Sciatic nerve (tissue), 2 donors: ENCODE data around the gene CLDN5. TPM values are rescaled to one million over a fixed set of nuclear protein-coding genes. Genes with fewer than 3 reads are reported as not detected.

Experiments
- ATAC-seq: fragments of 200-7000 bp; cut with Tn5 transposase; one replicate; pipeline ENCODE4 v1.9.1; 2020; ENCODE audit warnings: mild to moderate bottlenecking, moderate library complexity
- DNase-seq: peaks from one replicate; pipeline ENCODE4 v3.0.0-alpha.2; 2020; ENCODE audit warnings: low spot score
- intact Hi-C: fragments of 100-400 bp; cut with DNase I; formaldehyde crosslinking; loops from one replicate; pipeline ENCODE4 v1.14.2; 2022
- total RNA-seq: library from RNA; stranded (reverse); fragmentation: NEBNext Ultra II Directional; extraction: Animal tissue kit (Norgen Biotek cat#: 25700); gene quantifications from one replicate; pipeline ENCODE4 v1.2.1, GENCODE V29; 2021
- donor health status: DM: no; HTN: no; CAD: no.
- donor health status: DM: no; HTN: no; CAD: no.

Gene CLDN5
- total RNA-seq, 1 donor from 2014 or later: 136 TPM

- no peak for DNase-seq
- intact Hi-C loops: no loop called here
- no peak for ATAC-seq
Measured at GRCh38 chr22:19492504-19493174, 31.6 kb downstream of the CLDN5 start.

- ATAC-seq: no peak
- DNase-seq: no peak
- intact Hi-C loops: no loop called here
Measured at GRCh38 chr22:19490628-19491230, 33.5 kb downstream of the CLDN5 start.

- no peak for ATAC-seq
- no peak for DNase-seq
- intact Hi-C loops: no loop called here
Measured at GRCh38 chr22:19488884-19489843, 35.0 kb downstream of the CLDN5 start.

GRCh38 chr22:19488285-19488684 lies 35.9 kb downstream of the CLDN5 start:
- ATAC-seq: no peak
- intact Hi-C loops: no loop called here

GRCh38 chr22:19483481-19484244 lies 40.5 kb downstream of the CLDN5 start:
- intact Hi-C loops: no loop called here
- ATAC-seq: no peak

More at GRCh38 chr22:19488285-19488684, 35.9 kb downstream of the CLDN5 start:
- DNase-seq: no peak

GRCh38 chr22:19482297-19482696 lies 41.9 kb downstream of the CLDN5 start:
- no peak for DNase-seq
- intact Hi-C loops: no loop called here
- ATAC-seq: no peak

More at GRCh38 chr22:19483481-19484244, 40.5 kb downstream of the CLDN5 start:
- no peak for DNase-seq

GRCh38 chr22:19480789-19481188 lies 43.4 kb downstream of the CLDN5 start:
- ATAC-seq (no peak), DNase-seq (no peak)
- intact Hi-C loops: no loop called here

GRCh38 chr22:19480173-19480568 lies 44.0 kb downstream of the CLDN5 start:
- no peak for ATAC-seq
- no peak for DNase-seq
- intact Hi-C loops: no loop called here

GRCh38 chr22:19479355-19480172 lies 44.6 kb downstream of the CLDN5 start, which contains the start of gene CDC45:
Gene CDC45 (plus strand): TSS chr22:19479920. CDS start chr22:19479969, 49 bp downstream.
- peak; percentile 96 for DNase-seq
- intact Hi-C loops: no loop called here
- ATAC-seq: peak; percentile 99

GRCh38 chr22:19478901-19479354 lies 45.3 kb downstream of the CLDN5 start, which contains the start of gene UFD1:
Gene UFD1 (minus strand): TSS chr22:19479193. CDS start chr22:19479085, 108 bp downstream.
- intact Hi-C loops: no loop called here
- peak; percentile 82 for ATAC-seq
- peak; percentile 87 for DNase-seq

- ATAC-seq (no peak), DNase-seq (no peak)
- intact Hi-C loops: no loop called here
Measured at GRCh38 chr22:19478045-19478900, 45.9 kb downstream of the CLDN5 start.

GRCh38 chr22:19477321-19478044 lies 46.7 kb downstream of the CLDN5 start:
- intact Hi-C loops: no loop called here
- no peak for ATAC-seq
- no peak for DNase-seq

- intact Hi-C loops: no loop called here
- DNase-seq: no peak
- no peak for ATAC-seq
Measured at GRCh38 chr22:19476023-19476422, 48.2 kb downstream of the CLDN5 start.

- intact Hi-C loops: no loop called here
- DNase-seq (no peak), ATAC-seq (no peak)
Measured at GRCh38 chr22:19473578-19473977, 50.6 kb downstream of the CLDN5 start.
